ENCODE results near the gene GPATCH1.

GPATCH1 gene

GRCh38 chr19:33177417-33177979, 96.5 kb downstream of the GPATCH1 start:
- peak overlapping the region; percentile 87 for H3K4me3 ChIP-seq
- no peak for DNase-seq (ENCODE audit: low spot score)
- peak; percentile 25 for TF ChIP-seq CTCF (IDR thresholded peaks at IDR 0.05)
- peak overlapping the region; percentile 92 to 95 for H3K27ac ChIP-seq

Data from coronary artery (tissue), 2 donors.